HG03095 (cell line): ENCODE data around the gene ZNF385C.

ENCODE experiments used
- ATAC-seq: cut with Tn5 transposase; IDR thresholded peaks from one replicate; pipeline ENCODE4 v1.9.1; 2021; ENCODE audit warnings: moderate library complexity; ENCODE audit not compliant: unreplicated experiment

The ZNF385C gene

DNA sequence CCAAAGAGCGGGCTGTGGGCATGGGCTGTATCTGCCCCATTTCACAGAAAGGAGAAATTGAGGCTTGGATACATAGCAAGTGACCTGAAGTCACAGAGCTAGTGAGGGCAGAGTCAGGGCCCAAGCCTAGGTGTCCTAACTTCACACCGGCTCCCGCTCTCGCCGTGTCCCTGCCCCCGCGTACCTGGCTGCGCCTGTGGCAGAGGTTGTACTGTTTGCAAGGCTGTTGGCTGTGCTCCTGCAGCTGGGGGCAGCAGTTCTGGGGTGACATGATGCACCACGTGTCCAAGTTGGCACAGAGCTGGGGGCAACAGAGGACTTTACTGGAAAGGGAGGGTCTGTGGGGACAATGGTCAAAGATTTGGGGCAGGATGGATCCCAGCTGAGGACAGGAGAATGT is 10.8 kb upstream of the ZNF385C start:
- no peak for ATAC-seq

DNA sequence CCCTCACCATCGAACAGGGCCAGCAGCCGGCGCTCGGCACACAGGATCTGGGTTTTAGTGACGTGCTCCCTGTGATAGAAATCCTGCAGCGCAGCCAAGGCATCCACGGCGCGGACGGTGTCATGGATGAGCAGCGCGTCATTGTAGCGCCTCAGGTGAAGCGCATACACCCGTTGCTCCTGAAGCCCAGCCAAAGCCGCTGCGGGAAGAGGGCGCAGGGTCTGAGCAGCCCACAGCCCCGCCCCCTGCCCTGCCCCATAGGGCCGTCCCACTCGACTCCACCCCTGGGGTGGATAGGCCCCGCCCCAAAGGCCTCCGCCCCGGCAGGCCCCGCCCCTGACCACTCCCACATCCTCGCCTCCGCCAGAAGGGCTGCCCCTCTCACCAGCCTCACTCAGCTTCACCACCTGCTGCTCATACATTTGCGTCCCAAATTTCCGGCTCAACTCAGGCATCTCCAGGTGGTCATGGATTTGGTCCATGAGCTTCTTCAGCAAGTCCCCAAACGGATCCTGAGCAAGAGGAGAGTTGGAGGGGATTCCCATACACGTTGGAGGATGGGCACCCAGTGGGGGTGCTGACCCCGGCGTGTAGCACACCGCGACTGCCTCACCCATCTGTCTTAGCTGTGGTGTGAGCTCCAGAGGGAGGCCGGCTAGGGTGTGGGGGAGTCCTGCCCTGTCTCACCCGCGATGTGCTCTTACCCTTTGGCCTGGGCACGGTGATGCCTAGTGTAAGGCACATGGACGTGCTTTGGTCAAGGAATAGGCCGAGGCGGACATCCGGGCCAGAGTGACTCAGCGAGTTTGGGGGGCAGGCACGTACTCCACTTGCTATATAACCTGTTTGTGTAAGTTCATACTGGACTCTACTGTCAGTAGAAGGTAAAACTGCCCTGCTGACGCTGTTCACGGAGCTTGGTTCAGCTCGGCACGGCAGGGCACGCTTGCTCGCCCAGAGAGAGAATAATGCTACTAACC is 9.6 kb upstream of the ZNF385C start:
- no peak for ATAC-seq

DNA sequence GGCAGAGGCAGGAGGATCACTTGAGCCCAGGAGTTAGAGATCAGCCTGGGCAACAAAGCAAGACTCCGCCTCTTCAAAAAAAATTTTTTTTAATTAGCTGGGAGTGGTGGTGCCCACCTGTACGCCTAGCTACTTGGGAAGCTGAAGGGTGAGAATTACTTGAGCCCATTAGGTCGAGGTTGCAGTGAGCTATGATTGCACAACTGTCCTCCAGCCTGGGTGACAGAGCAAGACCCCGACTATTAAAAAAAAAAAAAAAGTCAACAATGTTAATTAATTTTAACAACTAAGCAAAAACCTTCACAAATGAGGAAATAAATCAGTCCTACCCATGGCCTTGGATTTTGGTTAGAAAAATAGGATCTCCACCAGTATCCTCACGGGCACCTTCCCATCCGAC is 8.9 kb upstream of the ZNF385C start:
- no peak for ATAC-seq

DNA sequence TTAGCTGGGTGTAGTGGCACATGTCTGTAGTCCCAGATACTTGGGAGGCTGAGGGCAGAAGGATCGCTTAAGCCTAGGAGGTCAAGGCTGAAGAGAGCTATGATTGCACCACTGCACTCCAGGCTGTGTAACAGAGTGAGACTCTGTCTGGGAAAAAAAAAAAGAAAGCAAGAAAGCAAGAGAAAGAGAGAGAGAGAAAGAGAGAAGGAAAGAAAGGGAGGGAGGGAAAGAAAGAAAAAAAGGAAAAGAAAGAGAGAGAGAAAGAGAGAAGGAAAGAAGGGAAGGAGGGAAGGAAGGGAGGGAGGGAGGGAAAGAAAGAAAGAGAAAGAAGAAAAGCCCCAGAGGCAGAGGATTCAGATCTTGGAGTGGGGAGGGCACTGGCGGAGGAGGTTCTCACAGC is 7.7 kb upstream of the ZNF385C start:
- no peak for ATAC-seq

DNA sequence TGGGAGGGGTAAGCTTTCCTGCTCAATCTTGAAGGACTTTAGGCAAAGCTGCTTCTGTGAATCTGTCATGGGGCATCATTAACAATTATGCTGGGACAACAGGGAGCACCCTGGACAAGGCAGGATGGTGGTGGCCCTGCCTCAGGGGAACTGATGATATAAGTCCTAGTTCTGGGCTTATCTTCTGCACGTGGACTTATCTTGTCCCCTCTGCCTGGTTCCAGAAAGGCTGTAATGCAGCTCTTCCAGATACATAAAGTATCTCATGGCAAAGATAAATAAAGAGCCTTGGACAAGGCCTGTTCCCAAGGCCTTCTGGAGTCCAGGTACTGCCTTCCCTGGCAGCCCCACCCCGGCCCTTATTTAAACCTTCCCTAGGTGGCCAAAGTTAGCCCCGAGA is 6.0 kb upstream of the ZNF385C start:
- ATAC-seq = no peak

DNA sequence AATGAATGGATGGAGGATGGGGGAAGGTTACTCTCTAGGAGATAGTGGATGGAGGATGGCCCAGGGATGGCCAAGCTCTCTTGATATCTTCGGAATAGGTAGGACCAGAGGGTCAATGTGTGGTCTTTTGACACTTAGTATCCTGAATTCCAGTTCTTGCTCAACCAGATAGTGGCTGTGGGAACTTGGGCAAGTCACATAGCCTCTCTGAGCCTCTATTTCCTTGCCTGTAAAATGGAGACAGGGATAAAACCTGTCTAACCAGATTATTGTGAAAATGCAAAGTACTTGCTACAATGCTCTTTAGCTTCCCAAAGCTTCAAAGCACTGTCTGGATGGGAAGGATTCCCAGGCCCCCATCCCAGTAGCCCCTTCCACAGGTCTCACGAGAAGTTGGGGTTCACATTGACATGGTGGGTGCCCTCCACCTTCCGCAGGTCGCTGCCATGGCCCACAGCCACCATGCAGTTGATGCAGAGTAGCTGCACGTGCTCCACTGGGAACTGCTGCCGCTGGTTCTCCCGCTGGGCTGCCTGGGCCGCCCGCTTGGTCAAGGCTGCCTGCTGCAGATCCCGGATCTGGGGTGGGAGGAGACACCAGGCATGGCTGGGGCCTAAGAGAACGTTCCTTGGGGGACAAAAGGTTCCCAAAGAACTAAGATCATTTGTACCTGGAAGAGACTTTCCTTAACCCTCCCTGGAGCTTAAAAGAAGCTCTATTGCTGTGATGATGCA is 5.1 kb upstream of the ZNF385C start:
- no peak for ATAC-seq

DNA sequence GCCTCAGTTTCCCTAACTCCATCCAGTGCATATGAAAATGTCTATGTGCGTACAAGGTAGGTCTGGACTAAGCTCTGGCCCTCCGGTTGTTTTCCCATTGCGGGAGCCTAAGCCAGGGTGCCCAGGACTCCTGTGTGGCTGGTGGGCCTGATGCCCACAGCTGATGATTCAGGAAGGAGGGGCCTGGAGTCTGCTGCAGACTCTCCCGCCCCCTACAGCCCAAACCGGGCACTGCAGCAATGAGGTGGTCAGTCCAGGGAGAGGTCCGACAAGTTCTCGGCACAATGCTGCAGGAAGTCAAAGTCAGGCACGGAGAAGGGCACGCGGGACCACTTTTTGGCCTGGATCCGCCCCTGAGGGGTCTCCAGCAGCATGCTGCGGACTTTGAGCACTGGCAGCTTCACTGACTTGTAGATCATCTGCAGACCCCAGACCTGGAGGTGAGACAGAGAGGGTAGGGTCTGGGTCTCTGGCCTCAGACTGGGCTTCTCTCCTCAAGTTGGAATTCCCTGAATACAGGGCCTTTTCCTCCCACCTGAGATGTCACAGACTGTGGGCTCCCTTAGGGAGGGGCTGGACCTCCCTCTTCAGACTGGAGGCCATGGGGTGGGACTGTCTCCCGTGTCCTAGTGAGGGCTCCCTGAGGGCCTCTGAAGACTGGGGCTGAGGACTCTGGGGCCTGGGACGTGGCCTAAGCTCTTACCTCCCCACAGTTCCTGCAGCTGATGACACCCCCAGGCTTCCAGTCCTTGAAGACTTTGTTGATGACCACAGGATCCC is 3.4 kb upstream of the ZNF385C start:
- no peak for ATAC-seq

DNA sequence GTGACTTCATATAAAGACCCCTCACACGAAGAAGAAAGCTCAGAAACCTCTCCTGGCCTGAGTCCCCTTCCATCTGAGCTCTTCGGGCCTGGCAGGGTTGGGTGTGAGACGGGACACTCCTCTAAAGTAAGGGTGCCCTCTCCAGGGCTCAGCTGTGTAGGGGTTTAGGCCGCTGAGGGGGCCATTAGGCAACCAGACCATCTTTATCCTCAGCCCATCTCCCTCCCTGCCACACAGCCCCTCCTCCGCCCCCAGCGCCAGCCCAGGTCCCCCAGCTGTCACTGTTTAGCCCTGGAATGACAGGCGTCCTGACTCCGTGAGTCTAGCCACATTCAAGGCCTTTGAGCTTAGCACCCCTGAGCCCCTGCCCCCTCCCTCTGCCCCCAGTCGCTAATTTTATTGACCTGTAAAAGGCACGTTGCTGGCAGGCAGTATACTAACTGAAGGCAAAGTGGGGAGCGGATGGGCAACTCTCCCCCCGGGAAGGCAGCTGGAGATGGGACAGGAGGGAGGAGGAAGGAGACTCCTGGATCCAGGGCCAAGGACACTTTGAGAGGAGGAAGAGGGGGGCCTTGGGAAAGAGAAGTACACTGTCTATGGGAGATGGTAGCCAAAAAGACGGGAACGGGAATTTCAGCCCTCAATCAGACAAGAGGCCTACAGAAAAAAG is 592 bp upstream of the ZNF385C start:
- no peak for ATAC-seq

DNA sequence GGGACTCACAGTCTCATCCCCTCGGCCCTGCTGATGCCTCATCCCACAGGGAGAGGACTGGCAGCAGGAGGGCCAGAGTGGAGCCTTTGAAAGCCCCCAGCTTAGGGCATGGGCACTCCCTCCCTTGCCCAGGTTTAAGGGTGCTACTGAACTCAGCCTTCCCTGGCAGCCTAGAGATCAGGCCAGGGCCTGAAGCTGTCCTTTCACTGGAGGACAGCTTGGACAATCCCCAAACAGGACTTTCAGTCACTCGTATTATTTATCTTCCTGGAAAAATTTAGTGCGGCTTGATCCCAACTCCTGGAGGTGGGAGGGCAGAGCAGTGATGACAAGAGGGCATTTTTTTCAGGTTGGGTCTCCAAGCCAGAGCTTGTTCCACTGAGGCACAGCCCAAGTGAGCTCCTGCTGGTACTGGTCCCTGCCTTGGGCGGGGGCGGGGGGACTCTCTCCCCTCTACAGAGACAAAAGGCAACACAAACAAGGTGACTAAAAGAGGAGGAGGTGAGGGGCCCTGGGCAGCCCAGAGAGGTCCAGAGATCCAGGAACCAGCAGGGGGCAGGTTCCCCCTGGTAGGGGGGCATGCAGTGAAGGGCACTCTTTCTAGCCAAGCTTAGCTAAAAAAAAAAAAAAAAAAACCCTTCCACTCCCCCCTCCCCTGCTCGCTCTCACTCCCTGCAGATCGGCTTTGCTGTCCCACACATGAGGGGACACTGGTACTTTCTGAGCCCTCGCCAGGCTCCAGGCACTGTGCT is 1.7 kb downstream of the ZNF385C start:
- ATAC-seq = no peak

DNA sequence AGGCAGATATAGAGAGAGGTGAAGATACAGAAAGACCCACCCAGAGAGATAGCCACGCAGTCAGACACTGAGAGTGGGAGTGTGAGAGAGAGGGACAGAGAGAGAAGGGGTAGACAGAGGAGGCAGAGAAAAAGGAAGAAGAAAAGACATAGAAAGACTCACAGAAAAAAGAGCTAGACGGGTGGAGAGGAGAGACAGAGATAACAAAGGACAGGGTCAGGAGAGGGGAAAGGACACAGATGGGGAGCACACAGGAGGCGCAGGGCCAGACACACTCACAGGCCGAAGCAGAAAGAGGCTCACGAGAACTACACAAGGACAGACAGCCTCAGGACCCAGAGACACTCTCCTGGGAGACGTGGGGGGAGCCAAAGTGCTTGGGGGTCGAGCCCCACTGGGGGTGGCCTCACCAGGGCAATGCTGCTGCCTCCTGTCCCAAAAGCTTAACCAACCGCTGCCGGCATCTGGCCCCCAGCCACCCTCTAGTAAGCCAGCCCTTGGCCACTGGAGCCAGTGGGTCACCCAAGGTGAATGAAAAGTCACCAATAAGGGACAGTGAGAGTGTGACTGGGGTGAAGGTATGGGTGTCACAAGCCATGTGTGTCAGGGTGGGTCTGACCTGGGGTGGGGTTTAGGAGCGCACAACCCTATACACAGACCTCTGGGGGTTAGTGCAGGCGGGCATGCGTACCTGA is 3.8 kb downstream of the ZNF385C start:
- no peak for ATAC-seq

DNA sequence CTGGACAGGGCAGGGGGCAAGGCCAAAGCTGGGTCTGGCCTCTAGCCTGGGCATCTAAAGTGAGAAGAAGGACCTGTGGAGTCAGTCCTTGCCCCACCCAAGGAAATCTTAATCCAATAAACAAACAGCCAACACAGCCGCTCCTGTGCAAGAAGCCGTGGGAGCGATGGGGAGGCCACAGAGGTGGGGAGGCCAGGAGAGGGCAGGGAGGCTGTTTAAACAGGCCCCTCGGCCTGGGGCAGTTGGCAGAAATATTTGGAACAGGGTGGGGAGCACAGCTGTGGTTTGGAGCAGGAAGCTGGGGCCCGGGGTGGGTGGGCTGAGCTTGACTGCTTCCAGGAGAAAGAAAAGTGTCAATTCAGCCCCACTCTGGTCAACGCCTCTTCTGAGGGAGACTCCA is 5.3 kb downstream of the ZNF385C start:
- no peak for ATAC-seq

DNA sequence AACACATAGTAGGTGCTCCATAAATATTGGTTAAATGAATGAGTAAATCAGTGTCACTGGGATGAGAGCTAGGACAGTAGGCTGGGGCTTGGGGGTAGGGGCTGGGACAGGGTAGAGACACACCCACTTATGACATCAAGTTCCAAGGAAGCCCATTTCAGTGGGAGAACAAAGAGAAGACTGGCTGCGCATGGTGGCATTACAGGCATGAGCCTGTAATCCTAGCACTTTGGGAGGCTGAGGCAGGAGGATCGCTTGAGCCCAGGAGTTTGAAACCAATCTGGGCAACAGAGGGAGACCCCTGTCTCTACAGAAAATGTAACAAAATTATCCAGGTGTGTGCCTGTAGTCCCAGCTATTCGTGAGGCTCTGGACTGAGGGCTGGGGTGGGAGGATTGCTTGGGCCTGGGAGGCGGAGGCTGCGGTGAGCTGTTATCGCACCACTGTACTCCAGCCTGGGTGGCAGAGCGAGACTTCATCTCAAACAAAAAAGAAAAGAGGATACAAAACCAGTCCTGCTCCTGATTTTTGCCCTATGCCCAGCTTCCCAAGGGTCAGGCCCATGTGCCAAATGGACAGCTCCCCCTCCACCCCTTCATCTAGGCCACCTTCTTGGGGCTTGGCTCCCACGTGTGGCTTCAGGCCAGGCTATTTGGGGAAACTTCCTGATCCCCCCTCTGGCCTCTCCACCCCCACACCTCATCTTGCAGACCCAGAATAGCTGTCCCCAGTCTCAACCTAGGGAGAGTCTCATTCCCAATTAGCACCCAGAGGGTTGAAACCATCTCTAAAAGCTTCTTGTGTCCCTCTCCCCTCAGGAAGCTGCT is 7.1 kb downstream of the ZNF385C start:
- no peak for ATAC-seq

DNA sequence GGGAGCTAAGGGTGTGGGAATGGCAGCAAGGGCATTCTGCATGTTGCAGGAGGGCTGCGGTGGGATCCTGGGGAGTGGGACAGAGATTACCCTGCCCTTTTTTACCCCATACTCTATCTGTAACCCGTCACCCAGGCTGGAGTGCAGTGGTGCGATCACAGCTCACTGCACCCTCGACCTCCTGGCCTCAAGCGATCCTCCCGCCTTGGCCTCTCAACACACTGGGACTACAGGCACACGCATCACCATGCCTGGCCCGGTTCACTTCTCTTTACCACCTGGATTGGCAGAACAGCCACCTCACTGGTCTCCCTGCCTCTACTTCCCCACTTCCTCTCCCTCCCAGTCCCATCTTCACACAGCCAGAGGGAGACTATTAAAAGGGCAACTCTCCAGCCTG is 9.5 kb downstream of the ZNF385C start:
- no peak for ATAC-seq

DNA sequence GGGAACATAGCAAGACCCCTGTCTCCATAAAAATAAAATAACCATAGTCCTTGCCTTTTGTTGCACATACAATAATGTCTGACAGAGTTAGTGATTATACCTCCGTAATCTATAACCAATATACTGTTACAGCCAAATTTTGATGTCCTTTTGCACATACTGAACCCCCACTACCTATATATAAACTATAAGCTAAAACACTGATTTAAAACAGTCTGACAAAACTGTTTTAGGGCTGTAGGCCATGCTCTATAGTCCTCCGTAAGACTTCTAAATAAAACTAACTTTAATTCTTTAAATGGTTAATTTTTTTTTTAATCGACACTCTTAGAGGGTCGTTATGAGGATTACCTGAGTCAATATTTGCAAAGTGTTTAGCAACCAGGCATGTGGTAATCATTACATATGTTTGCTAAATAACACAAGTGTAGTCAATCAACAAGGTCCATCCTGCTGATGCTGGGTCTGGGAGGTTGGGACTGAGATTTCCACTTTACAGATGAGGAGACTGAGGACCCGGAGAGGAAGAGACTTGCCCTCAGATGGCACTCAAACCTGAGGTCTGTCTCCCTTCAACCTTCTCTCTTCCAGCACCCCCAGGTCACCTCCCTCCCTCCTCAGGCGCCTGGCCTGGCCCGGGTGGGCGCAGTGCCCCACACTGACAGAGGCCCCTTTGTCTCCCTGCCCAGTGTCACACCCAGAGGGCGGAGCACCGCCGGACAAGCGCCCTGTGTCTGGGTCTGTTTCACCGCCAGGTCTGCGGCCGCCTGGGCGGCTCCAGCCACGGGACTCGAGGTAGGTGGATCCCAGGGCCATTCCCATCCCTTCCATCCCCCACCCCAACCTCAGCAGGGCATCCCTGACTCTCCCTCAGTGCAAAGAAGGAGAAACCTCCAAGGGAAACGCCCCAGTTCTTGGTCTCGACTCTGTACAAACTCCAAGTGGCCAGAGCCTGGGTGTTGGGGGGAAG is 10.3 kb downstream of the ZNF385C start:
- ATAC-seq = no peak

DNA sequence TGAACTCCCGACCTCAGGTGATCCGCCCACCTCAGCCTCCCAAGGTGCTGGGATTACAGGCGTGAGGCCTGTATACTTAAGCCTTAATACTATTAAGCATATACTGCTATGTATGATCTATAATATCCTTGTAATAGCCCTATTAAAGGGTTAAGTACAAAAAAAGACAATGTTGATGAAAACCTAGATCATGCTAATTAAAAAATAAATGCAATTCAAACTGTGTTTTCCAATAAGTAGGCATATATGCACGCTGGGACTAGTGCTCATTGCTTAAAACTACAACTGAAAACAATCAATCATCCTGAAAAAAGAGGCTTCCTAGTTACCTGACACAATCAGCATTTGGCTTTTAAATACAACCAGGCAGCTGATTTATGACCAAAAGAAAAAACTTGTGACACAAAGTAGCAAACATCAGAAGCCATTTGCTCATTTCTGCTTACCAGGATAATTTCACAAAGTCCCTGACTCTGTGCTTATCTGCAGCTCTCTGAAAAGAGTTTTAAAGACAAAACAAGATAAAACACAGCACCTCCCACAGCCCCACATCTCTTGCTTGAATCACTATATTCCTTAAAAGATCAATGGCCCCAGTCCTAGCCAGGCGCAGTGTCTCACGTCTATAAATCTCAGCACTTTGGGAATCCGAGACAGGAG is 11.1 kb downstream of the ZNF385C start:
- no peak for ATAC-seq

DNA sequence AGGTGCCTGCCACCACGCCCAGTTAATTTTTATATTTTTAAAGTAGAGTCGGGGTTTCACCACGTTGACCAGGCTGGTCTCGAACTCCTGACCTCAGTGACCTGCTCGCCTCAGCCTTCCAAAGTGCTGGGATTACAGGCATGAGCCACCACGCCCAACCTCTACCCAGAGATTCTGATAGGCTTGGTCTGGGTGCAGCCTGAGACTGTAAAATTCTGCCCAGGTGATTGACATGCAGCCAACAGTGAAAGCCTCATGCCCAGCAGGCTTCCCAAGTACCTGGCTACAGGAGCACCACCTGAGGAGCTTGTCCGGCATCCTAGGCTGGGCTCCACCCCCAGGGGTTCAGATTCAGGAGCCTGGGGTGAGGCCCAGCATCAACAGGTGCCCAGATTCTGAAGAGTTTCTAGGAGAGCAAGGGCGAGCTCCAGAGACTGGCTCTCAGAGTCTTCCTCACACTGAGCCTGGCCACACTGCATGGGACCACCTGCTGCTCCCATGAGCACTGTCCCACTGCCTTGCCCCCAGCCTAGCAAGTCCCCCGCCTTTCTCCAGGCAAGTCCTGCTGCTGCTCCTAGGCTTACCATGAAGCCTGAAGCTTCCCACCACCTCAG is 16.6 kb downstream of the ZNF385C start:
- ATAC-seq = no peak

DNA sequence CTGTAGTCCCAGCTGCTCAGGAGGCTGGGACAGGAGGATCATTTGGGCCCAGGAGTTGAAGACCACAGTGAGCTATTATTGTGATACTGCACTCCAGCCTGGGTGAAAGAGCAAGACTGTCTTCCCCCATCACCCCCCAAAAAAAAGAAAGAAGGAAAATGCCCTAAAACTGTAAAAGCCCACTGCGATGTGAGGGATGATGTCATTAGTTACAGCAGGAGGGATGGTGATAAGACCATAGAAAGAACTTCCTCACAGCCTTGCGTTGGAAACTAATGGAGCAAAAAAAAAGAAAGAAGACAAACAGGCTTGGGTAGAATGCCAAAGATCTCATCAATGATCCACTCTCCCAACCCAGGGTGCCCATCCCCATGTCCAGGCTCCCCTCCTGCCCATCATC is 18.7 kb downstream of the ZNF385C start:
- ATAC-seq = no peak
